HCT116 (cell line): Measurements from ENCODE around the gene TNNI3. TPM values are rescaled to one million over a fixed set of nuclear protein-coding genes. Genes with fewer than 3 reads are reported as not detected.

Experiments
- ATF3 ChIP-seq: IDR thresholded peaks from 2 replicates; pipeline ENCODE4 v1.6.1; 2012
- CBX3 ChIP-seq: IDR thresholded peaks from 2 replicates; pipeline ENCODE4 v1.6.1; 2012; ENCODE audit warnings: low read depth
- CEBPB ChIP-seq: IDR thresholded peaks from 2 replicates; pipeline ENCODE4 v1.6.1; 2012; ENCODE audit warnings: low read depth
- CTCF ChIP-seq, 3 experiments: fragments of 200-600 bp in 1 of 3; sonication (generic) in 1 of 3; IDR thresholded peaks in 2 of 3; conservative IDR thresholded peaks in 1 of 3; 2 replicates each; pipeline ENCODE4 v1.5.1; 2012 to 2017; ENCODE audit warnings: low read depth in 2 of 3, low read length in 2 of 3, antibody characterized with exemption in 1 of 3, borderline replicate concordance in 1 of 3, control low read depth in 1 of 3, mild to moderate bottlenecking in 1 of 3, mixed read lengths in 1 of 3, mixed run types in 1 of 3, moderate library complexity in 1 of 3; ENCODE audit not compliant: insufficient read depth in 1 of 3
- EGR1 ChIP-seq: IDR thresholded peaks from 2 replicates; pipeline ENCODE4 v1.6.1; 2012; ENCODE audit warnings: low read depth
- MAX ChIP-seq: IDR thresholded peaks from 2 replicates; pipeline ENCODE4 v1.6.1; 2012
- POLR2AphosphoS5 ChIP-seq: IDR thresholded peaks from 2 replicates; pipeline ENCODE4 v1.6.1; 2011; ENCODE audit warnings: mild to moderate bottlenecking, low read depth, low read length, moderate library complexity
- RAD21 ChIP-seq: IDR thresholded peaks from 2 replicates; pipeline ENCODE4 v1.6.1; 2012; ENCODE audit warnings: low read depth, mild to moderate bottlenecking
- REST ChIP-seq: IDR thresholded peaks from 2 replicates; pipeline ENCODE4 v1.6.1; 2012; ENCODE audit warnings: low read depth
- SRF ChIP-seq: IDR thresholded peaks from 2 replicates; pipeline ENCODE4 v1.6.1; 2012; ENCODE audit warnings: low read depth
- TCF7L2 ChIP-seq: IDR thresholded peaks from 2 replicates; pipeline ENCODE4 v1.7.0; 2011; ENCODE audit warnings: borderline replicate concordance, inconsistent platforms; ENCODE audit not compliant: insufficient read depth, insufficient read length; ENCODE audit errors: extremely low read depth
- ZNF274 ChIP-seq: fragments of 200-500 bp; sonication (Bioruptor generic); IDR thresholded peaks from 2 replicates; pipeline ENCODE4 v1.6.1; 2014; ENCODE audit warnings: mild to moderate bottlenecking, low read depth, low read length, inconsistent platforms
- total RNA-seq: library from RNA; stranded (reverse); gene quantifications from one replicate; pipeline ENCODE4 v1.2.1, GENCODE V29; 2021; ENCODE audit not compliant: unreplicated experiment

The TNNI3 gene
- total RNA-seq, 1 experiment from 2014 or later, result 42.1 TPM

- TF ChIP-seq CTCF (IDR thresholded peaks at IDR 0.05 in 2 of 3, conservative IDR thresholded peaks at IDR 0.05 in 1 of 3; ENCODE audit: borderline replicate concordance in 1 of 3, insufficient read depth in 1 of 3, low read depth in 2 of 3, low read length in 2 of 3) (no peak), CBX3 (no peak), ATF3 (no peak), RAD21 (no peak), ZNF274 (no peak), POLR2AphosphoS5 (peak; percentile 67), REST (no peak), EGR1 (no peak), TCF7L2 (no peak), SRF (no peak), MAX (peak; percentile 63), CEBPB (no peak)
- TF ChIP-seq, all 23 proteins: peak for 6
Observed at GRCh38 chr19:55146705-55147273, 10.7 kb downstream of the TNNI3 start (continued).
